SJSA1 (cell line): ENCODE data around the gene ODAPH. TPM values are rescaled to one million over a fixed set of nuclear protein-coding genes. Genes with fewer than 3 reads are reported as not detected.
"Not testable (repeated sequence)": the region's sequence is repeated elsewhere in the genome, so short reads cannot be mapped to it uniquely, and the experiment has no call there.

ENCODE experiments used
- DNase-seq, 2 experiments: peaks; one replicate each; pipeline ENCODE4 v3.0.0-alpha.2; 2015 to 2020; ENCODE audit warnings: low spot score in 2 of 2, low read depth in 1 of 2
- H3K27ac ChIP-seq: fragments of 250-450 bp; sonication (Bioruptor Pico); 2 replicates; pipeline ENCODE4 v1.5.1; 2020; ENCODE audit warnings: mild to moderate bottlenecking, moderate library complexity
- H3K27me3 ChIP-seq: fragments of 250-450 bp; sonication (Bioruptor Pico); replicated peaks from 2 replicates; pipeline ENCODE4 v1.5.1; 2020; ENCODE audit warnings: mild to moderate bottlenecking, moderate library complexity
- H3K36me3 ChIP-seq: fragments of 250-450 bp; sonication (Bioruptor Pico); 2 replicates; pipeline ENCODE4 v1.5.1; 2020; ENCODE audit warnings: mild to moderate bottlenecking
- H3K4me1 ChIP-seq: fragments of 250-450 bp; sonication (Bioruptor Pico); replicated peaks from 2 replicates; pipeline ENCODE4 v1.6.1; 2021; ENCODE audit warnings: mild to moderate bottlenecking
- H3K4me3 ChIP-seq: fragments of 250-450 bp; sonication (Bioruptor Pico); 2 replicates; pipeline ENCODE4 v1.5.1; 2020; ENCODE audit warnings: mild to moderate bottlenecking
- H3K9me3 ChIP-seq: fragments of 250-450 bp; sonication (Bioruptor Pico); replicated peaks from 2 replicates; pipeline ENCODE4 v1.5.1; 2020; ENCODE audit warnings: mild to moderate bottlenecking
- total RNA-seq: library from RNA; depleted of rRNA; stranded (reverse); fragments of >200 nt; shearing (Covaris generic); gene quantifications from 2 replicates; pipeline ENCODE4 v1.2.3, GENCODE V29; 2014

ODAPH gene
- total RNA-seq, 1 experiment from 2014 or later = not detected

DNA sequence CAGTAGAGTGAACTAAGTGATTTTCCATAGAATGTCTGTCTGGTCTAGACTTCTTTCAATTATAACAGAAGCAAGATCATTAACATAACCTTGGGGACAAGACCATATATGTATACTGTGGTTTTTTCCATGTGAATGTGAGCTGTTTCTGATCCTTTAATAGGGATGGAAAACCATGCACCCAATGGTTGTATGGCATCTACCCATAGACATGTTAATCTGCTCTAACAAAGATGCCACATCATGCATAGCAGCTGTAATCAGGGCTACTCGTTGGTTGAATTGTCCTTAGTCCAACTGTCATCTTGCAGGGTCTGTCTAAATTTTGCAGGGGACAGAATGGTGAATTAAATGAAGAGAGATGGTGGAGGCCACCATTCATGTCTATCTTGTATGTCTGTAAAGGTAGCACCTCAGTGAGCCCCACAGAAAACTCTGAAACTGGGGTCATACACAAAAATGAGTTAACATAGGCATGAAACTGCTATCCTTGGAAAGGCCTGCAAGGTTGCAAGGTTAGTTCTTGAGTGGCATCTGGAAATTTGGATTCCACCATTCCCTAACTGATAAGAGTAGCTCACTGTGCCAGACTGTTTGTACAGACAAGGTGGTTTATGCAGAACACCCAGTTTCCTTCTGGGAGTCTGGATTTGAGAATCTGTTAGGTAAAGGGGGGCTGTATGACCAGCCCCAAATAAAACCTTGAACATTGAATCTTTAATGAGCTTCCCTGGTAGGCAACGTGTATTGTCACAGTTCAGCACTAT, 25.1 kb upstream of the ODAPH start:
- DNase-seq = no peak
- Histone ChIP-seq H3K4me3 (no peak overlapping the region), H3K27me3 (no peaks in the 10 kb centered on the region)

DNA sequence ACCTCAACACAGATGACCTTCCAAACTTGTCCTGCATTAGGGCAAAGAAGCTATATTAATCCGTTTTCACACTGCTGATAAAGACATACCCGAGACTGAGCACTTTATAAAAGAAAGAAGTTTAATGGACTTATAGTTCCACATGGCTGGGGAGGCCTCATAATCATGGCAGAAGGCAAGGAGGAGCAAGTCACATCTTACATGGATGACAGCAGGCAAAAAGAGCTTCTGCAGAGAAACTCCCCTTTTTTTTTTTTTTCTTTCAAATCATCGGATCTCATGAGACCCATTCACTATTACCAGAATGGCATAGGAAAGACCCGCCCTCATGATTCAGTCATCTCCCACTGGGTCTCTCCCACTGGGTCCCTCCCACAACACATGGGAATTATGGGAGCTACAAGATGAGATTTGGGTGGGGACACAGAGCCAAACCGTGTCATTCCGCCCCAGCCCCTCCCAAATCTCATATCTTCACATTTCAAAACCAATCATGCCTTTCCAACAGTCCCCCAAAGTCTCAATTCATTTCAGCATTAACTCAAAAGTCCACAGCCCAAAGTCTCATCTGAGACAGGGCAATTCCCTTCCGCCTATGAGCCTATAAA, 24.2 kb upstream of the ODAPH start:
- H3K27me3 ChIP-seq, DNase-seq, H3K27ac ChIP-seq, H3K4me3 ChIP-seq, H3K4me1 ChIP-seq, H3K9me3 ChIP-seq: not testable (repeated sequence)
- peaks cover 13% of the 10 kb centered on the region; the same call in 1 of the 2 replicates for H3K36me3 ChIP-seq

More for the DNA sequence above, 25.1 kb upstream of the ODAPH start:
- Histone ChIP-seq H3K9me3 (no peaks in the 10 kb centered on the region), H3K36me3 (peaks cover 15% of the 10 kb centered on the region), H3K27ac (no peak overlapping the region), H3K4me1 (no peaks in the 10 kb centered on the region)

DNA sequence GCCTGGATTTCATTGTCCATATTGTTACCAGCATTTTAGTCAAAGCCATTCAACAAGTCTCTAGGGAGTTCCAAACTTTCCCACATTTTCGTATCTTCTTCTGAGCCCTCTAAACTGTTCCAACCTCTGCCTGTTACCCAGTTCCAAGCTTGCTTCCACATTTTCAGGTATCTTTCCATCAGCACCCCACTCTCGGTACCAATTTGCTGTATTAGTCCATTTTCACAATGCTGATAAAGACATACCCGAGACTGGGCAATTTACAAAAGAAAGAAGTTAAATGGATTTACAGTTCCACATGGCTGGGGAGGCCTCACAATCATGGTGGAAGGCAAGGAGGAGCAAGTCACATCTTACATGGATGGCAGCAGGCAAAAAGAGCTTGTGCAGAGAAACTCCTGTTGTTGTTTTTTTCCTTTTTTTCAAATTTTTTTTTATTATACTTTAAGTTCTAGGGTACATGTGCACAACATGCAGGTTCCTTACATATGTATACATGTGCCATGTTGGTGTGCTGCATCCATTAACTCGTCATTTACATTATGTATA, 22.5 kb upstream of the ODAPH start:
- H3K27ac ChIP-seq, DNase-seq, H3K4me1 ChIP-seq, H3K9me3 ChIP-seq, H3K4me3 ChIP-seq, H3K36me3 ChIP-seq, H3K27me3 ChIP-seq: not testable (repeated sequence)

DNA sequence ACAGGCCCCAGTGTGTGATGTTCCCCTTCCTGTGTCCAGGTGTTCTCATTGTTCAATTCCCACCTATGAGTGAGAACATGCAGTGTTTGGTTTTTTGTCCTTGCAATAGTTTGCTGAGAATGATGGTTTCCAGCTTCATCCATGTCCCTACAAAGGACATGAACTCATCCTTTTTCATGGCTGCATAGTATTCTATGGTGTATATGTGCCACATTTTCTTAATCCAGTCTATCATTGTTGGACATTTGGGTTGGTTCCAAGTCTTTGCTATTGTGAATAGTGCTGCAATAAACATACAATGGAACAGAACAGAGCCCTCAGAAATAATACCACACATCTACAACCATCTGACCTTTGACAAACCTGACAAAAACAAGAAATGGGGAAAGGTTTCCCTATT, 21.9 kb upstream of the ODAPH start:
- not testable (repeated sequence) for H3K36me3 ChIP-seq, H3K27ac ChIP-seq, H3K4me1 ChIP-seq, H3K4me3 ChIP-seq, DNase-seq, H3K27me3 ChIP-seq, H3K9me3 ChIP-seq

DNA sequence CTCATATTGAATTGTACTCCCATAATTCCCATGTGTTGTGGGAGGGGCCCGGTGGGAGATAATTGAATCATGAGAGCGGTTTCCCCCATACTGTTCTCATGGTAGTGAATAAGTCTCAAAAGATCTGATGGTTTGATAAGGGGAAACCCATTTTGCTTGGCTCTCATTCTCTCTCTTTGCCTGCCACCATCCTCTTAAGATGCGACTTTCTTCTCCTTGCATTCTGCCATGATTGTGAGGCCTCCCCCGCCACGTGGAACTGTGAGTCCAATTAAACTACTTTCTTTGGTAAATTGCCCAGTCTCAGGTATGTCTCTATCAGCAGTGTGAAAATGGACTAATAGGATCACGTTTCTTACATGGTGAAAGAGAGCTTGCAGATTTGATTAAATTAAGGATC, 18.6 kb upstream of the ODAPH start:
- H3K9me3 ChIP-seq, H3K27me3 ChIP-seq, H3K4me3 ChIP-seq, H3K36me3 ChIP-seq, H3K27ac ChIP-seq, DNase-seq, H3K4me1 ChIP-seq: not testable (repeated sequence)

DNA sequence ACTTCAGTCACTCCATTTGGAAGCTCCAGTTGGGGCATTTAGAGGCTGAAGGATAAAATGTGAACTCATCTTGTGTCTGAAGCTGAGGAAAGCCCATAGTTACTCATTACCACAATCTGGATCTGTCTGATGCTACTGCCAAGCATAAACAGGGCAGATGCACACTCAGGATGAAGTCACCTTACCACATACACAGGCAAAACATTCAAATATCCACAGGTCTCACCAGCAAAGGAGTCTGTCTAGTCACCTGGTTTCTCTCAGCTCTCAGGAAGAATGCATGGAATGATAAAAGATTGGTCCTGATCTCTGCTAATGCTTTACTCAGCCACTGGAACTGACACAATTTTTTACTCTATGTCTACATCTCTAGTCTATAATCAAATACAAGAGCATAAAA, 13.0 kb upstream of the ODAPH start:
- no peak overlapping the region for H3K4me3 ChIP-seq
- no peak overlapping the region for H3K27ac ChIP-seq
- H3K27me3 ChIP-seq = no peaks in the 10 kb centered on the region
- H3K9me3 ChIP-seq = no peaks in the 10 kb centered on the region
- no peak for DNase-seq
- no peaks in the 10 kb centered on the region for H3K4me1 ChIP-seq
- no peaks in the 10 kb centered on the region for H3K36me3 ChIP-seq

DNA sequence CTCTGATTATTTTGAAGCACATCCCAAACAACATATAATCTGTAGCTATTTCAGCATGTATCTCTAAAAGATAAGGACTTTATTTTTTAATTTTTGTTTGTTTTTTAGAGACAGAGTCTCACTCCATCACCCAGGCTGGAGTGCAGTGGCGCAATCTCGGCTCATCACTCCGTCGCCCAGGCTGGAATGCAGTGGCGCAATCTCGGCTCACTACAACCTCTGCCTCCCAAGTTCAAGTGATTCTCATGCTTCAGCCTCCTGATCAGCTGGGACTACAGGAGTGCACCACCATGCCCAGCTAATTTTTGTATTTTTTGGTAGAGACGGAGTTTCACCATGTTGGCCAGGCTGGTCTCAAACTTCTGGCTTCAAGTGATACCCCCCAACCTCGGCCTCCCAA, 11.6 kb upstream of the ODAPH start:
- H3K27ac ChIP-seq, H3K4me3 ChIP-seq, H3K36me3 ChIP-seq, H3K4me1 ChIP-seq, DNase-seq, H3K9me3 ChIP-seq, H3K27me3 ChIP-seq: not testable (repeated sequence)

DNA sequence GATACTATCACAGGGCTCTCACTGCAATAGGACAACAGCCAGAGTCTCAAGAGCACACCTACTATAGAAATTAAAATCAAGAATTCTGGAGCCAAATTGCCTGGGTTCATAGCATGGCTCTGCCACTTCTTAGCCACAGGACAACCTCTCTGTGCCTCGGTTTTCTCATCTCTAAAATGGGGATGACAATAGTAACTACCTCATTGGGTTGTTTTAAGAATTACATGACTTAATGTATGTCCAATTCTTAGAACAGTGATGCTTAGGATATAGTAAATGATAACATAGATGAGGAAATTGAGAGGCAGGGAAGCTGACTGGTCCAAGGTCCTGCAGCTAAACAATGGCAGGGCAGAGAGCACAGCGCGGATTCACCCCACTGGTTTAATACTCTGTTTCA, 11.0 kb upstream of the ODAPH start:
- no peaks in the 10 kb centered on the region for H3K36me3 ChIP-seq
- H3K27ac ChIP-seq = no peak overlapping the region
- no peak for DNase-seq
- no peaks in the 10 kb centered on the region for H3K27me3 ChIP-seq
- H3K4me3 ChIP-seq = no peak overlapping the region
- H3K9me3 ChIP-seq = no peaks in the 10 kb centered on the region
- H3K4me1 ChIP-seq = no peaks in the 10 kb centered on the region

DNA sequence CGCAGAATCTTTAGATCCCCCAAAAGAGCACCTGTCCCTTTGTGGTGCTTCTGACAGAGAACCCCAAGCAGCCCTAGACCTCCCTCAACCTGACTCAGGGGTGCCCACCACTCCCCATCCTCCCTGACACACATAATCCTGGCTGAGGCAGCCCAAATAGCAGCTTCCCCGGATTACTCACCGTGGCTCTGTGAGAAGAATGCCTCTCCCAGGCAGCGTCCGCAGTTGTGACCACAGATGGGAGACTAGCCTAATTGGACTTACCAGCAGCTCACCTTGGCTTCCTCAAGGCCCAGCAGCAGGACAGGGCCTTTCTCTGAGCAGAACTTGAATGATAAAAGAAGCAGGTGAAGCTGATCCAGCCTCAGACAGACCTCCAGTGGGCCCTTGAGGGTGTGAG, 10.3 kb upstream of the ODAPH start:
- Histone ChIP-seq H3K27me3 (no peaks in the 10 kb centered on the region), H3K27ac (no peak overlapping the region), H3K4me1 (no peaks in the 10 kb centered on the region), H3K9me3 (no peaks in the 10 kb centered on the region), H3K36me3 (no peaks in the 10 kb centered on the region), H3K4me3 (no peak overlapping the region)
- DNase-seq = no peak

DNA sequence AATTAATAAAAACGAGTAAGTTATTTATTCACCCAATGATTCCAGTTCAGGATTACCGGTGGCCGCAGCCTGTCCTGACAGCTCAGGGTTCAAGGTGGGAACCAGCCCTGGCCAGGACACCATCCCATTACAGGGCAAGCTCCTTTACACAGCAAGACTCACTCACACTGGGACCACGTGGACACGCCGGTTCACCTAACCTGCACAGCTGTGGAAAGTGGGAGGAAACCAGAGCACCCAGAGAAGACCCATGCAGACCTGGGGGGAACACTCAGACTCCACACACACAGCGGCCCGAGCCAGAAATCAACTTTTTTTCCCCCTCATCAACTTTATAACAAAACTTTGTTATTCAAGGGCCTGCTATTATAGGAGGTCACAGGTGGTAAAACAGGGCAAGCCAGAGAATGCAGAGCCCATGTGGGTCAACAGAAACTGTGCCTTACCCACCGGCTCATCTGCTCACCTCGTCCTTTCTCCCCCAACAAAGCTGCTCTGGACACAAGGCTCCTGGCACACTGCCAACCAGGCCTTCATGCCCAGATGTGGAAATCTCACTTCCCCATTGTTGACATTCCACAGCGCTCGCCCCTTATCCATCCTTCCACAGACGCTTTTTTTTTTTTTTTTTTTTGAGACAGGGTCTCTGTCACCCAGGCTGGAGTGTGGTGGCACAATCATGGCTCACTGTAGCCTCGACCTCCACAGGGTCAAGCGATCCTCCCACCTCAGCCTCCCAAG, 8.0 kb upstream of the ODAPH start:
- no peak overlapping the region for H3K4me3 ChIP-seq
- H3K27ac ChIP-seq = no peak overlapping the region
- no peak for DNase-seq
- H3K36me3 ChIP-seq = no peaks in the 10 kb centered on the region
- H3K27me3 ChIP-seq = no peaks in the 10 kb centered on the region
- H3K4me1 ChIP-seq = no peaks in the 10 kb centered on the region
- no peaks in the 10 kb centered on the region for H3K9me3 ChIP-seq

DNA sequence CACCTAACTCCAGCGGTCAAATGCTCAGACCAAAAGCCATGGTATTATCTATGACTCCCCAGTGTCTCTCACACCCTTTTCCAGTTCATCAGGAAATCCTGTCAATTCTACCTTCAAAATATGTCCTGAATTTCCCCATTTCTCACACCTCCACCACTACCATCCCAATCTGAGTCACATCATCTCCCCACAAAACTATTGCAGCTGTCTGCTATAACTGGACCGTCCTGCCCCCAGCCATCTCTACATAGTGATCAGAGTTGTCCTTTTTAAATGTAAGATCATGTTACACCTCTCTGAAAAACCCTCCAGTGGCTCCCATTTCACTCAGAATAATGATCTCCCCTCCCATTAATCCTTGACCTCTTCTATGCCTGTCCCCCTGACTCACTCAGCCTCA, 6.8 kb upstream of the ODAPH start:
- no peak for DNase-seq
- Histone ChIP-seq H3K4me1 (no peaks in the 10 kb centered on the region), H3K36me3 (no peaks in the 10 kb centered on the region), H3K4me3 (no peak overlapping the region), H3K27ac (no peak overlapping the region), H3K27me3 (no peaks in the 10 kb centered on the region), H3K9me3 (no peaks in the 10 kb centered on the region)

DNA sequence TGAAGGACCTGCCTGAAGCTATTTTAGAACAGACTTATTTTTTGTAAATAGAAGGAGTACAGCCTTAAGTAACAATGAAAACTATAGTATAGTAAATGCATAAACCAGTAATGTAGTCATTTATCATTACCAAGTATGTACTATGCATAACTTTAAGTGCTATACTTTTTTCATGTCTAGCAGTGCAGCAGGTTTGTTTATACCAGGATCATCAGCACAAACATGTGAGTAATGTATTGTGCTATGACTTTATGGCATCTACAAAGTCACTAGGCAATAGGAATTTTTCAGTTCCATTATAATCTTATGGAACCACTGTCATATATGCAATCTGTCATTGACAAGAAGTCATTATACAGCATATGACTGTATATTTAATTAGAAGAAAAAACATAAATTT, 3.4 kb upstream of the ODAPH start:
- no peaks in the 10 kb centered on the region for H3K36me3 ChIP-seq
- no peak for DNase-seq
- peaks cover 11% of the 10 kb centered on the region for H3K4me1 ChIP-seq
- H3K27ac ChIP-seq = no peak overlapping the region
- peaks cover 5% of the 10 kb centered on the region; the same call in 1 of the 2 replicates for H3K27me3 ChIP-seq
- H3K4me3 ChIP-seq = no peak overlapping the region
- H3K9me3 ChIP-seq = no peaks in the 10 kb centered on the region

DNA sequence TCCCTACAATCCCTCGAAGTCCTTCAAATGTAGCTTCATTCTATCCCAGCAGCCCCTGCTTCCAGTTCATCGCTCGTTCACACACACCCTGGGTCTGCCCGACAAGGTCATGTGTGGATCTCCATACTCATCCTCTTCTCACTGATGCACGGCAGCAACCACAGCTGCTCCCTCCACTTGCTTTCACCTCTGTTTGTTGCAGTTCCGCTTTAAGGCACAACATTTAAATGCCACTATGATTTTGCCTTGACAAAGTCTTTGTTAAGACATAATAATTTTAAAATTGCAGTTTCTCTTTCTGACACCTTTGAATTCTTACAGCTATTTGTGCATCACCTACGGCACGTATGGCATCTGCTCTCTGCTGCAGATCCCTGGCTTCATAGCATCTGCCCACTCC, 1.8 kb downstream of the ODAPH start:
- Histone ChIP-seq H3K4me1 (peaks cover 11% of the 10 kb centered on the region), H3K9me3 (no peaks in the 10 kb centered on the region), H3K4me3 (no peak overlapping the region), H3K36me3 (no peaks in the 10 kb centered on the region), H3K27ac (no peak overlapping the region), H3K27me3 (peaks cover 5% of the 10 kb centered on the region; the same call in 1 of the 2 replicates)
- no peak for DNase-seq

DNA sequence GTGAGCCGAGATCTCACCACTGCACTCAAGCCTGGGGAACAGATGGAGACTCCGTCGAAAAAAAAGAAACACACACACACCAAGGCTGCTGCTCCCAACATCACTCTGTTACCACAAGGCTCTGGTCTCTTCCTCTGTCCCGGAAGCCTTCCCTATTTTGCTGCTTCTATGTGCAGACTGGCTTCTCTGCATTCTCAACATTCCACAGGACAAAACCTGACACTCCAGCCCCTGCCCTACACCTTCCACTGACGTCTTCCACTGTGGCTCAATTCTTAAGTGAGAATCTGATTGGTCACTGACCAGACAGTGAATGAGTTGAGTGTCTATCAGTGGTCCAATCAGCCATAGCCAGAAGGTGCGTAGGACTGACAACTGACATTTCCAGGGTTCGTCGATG, 5.9 kb downstream of the ODAPH start:
- H3K4me1 ChIP-seq = no peaks in the 10 kb centered on the region
- no peaks in the 10 kb centered on the region for H3K36me3 ChIP-seq

More for the DNA sequence above, 5.9 kb downstream of the ODAPH start:
- Histone ChIP-seq H3K4me3 (no peak overlapping the region), H3K27me3 (peaks cover 4% of the 10 kb centered on the region; the same call in 1 of the 2 replicates), H3K27ac (no peak overlapping the region), H3K9me3 (no peaks in the 10 kb centered on the region)
- no peak for DNase-seq
